Upper lobe of left lung (tissue), 4 donors: ENCODE data around the gene GRXCR1.

ENCODE experiments used
- EP300 ChIP-seq, 4 donors: sonication (generic); formaldehyde crosslinking; IDR thresholded peaks; one replicate each; pipeline ENCODE4 v1.5.1; 2017; ENCODE audit warnings: antibody characterized with exemption in 4 of 4, control low read depth in 2 of 4
- POLR2A ChIP-seq, 4 donors: fragments of 450-650 bp; IDR thresholded peaks; one replicate each; pipeline ENCODE4 v1.5.1; 2016 to 2017; ENCODE audit warnings: antibody characterized with exemption in 4 of 4, mild to moderate bottlenecking in 2 of 4
- TF ChIP-seq, protein P1 (sequence below), 6 experiments: fragments of 450-650 bp in 4 of 6; fragments of 200-600 bp in 2 of 6; sonication (generic) in 2 of 6; IDR thresholded peaks; one replicate each; pipeline ENCODE4 v1.5.1; 2016 to 2019; ENCODE audit warnings: antibody characterized with exemption in 6 of 6

DNA sequence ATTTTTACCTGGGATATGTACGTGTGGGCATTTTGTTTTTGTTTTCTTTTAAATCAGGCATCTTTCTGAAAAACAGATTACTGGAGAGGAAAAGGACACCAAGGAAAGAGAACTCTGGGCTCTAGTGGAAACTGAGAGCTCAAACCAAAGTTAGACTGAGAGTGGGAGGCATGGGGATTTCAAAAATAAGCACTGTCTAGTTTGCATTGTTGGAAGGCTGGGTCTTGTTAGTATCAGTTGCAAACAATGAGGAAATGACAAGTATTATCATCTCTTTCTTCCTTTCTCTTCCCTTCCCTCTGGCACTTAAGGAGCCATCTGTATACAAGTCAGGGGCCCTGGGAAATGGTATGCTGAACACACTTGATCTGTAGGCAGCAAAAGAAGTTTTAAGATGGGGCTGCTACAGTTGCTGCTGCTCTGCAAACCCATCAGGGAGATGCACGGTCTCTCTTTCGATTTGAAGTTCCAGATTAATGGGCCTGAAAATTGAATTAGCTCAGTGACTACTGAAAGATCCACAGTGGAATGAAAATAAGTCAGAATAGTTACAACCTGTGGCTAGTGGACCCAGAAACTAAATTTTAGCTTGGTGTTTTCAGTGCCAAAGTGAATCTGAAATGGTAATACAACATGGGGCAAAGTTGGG is 48.0 kb upstream of the GRXCR1 start:
- TF ChIP-seq POLR2A (IDR thresholded peaks at IDR 0.05) (no peak), EP300 (IDR thresholded peaks at IDR 0.05) (no peak)
- TF ChIP-seq, protein P1, sequence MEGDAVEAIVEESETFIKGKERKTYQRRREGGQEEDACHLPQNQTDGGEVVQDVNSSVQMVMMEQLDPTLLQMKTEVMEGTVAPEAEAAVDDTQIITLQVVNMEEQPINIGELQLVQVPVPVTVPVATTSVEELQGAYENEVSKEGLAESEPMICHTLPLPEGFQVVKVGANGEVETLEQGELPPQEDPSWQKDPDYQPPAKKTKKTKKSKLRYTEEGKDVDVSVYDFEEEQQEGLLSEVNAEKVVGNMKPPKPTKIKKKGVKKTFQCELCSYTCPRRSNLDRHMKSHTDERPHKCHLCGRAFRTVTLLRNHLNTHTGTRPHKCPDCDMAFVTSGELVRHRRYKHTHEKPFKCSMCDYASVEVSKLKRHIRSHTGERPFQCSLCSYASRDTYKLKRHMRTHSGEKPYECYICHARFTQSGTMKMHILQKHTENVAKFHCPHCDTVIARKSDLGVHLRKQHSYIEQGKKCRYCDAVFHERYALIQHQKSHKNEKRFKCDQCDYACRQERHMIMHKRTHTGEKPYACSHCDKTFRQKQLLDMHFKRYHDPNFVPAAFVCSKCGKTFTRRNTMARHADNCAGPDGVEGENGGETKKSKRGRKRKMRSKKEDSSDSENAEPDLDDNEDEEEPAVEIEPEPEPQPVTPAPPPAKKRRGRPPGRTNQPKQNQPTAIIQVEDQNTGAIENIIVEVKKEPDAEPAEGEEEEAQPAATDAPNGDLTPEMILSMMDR (IDR thresholded peaks at IDR 0.05), result no peak
